CD14-positive monocyte (primary cell): ENCODE measurements around the gene TMPRSS5. TPM values are rescaled to one million over a fixed set of nuclear protein-coding genes. Genes with fewer than 3 reads are reported as not detected.

Experiments
- DNase-seq, 3 donors: peaks; one replicate each; pipeline ENCODE4 v3.0.0-alpha.2; 2011 to 2022
- H2AFZ ChIP-seq: 2 replicates; pipeline ENCODE4 v1.6.0; 2012; ENCODE audit warnings: mild to moderate bottlenecking, low read depth, low read length, inconsistent platforms; ENCODE audit not compliant: insufficient read depth, poor library complexity, severe bottlenecking
- H3K27ac ChIP-seq, 2 donors: 1 replicate in 1 of 2; 2 replicates in 1 of 2; pipeline ENCODE4 v1.5.1; 2012 to 2013; ENCODE audit warnings: low read length in 2 of 2, control low read depth in 1 of 2, inconsistent platforms in 1 of 2, low read depth in 1 of 2, mild to moderate bottlenecking in 1 of 2
- H3K27me3 ChIP-seq, 2 donors: one replicate each; pipeline versions ENCODE4 v1.6.0 to v1.6.1; 2011 to 2013; ENCODE audit warnings: low read length in 2 of 2; ENCODE audit not compliant: control insufficient read depth in 2 of 2, insufficient read depth in 2 of 2
- H3K36me3 ChIP-seq, 2 donors: replicated peaks in 1 of 2; 1 replicate in 1 of 2; 2 replicates in 1 of 2; pipeline versions ENCODE4 v1.5.1 to v1.6.1; 2012 to 2013; ENCODE audit warnings: low read length in 2 of 2, control low read depth in 1 of 2, inconsistent platforms in 1 of 2, mild to moderate bottlenecking in 1 of 2; ENCODE audit not compliant: insufficient read depth in 2 of 2, control insufficient read depth in 1 of 2
- H3K4me1 ChIP-seq, 2 donors: 1 replicate in 1 of 2; 2 replicates in 1 of 2; pipeline versions ENCODE4 v1.5.1 to v1.6.1; 2012 to 2013; ENCODE audit warnings: low read length in 2 of 2, control low read depth in 1 of 2, inconsistent platforms in 1 of 2, mild to moderate bottlenecking in 1 of 2, moderate library complexity in 1 of 2; ENCODE audit not compliant: insufficient read depth in 2 of 2, control insufficient read depth in 1 of 2
- H3K4me2 ChIP-seq: replicated peaks from 2 replicates; pipeline ENCODE3; 2012; ENCODE audit warnings: low read length, moderate library complexity, mild to moderate bottlenecking; ENCODE audit not compliant: poor library complexity, severe bottlenecking; ENCODE audit errors: extremely low read depth
- H3K4me3 ChIP-seq, 3 experiments: fragments of 200-600 bp in 1 of 3; sonication (generic) in 1 of 3; replicated peaks in 1 of 3; 1 replicate in 2 of 3; 2 replicates in 1 of 3; pipeline ENCODE4 v1.5.1; 2011 to 2013; ENCODE audit warnings: low read length in 3 of 3, mild to moderate bottlenecking in 3 of 3, control low read depth in 2 of 3, low read depth in 2 of 3, inconsistent platforms in 1 of 3, moderate library complexity in 1 of 3
- H3K79me2 ChIP-seq: 2 replicates; pipeline ENCODE4 v1.6.0; 2012; ENCODE audit warnings: mild to moderate bottlenecking, control low read depth, inconsistent platforms, low read length, moderate library complexity; ENCODE audit not compliant: insufficient read depth
- H3K9ac ChIP-seq: 2 replicates; pipeline ENCODE4 v1.6.0; 2017; ENCODE audit warnings: low read length, mild to moderate bottlenecking; ENCODE audit not compliant: insufficient read depth, poor library complexity, severe bottlenecking
- H3K9me3 ChIP-seq, 2 donors: replicated peaks in 1 of 2; 1 replicate in 1 of 2; 2 replicates in 1 of 2; pipeline versions ENCODE4 v1.5.1 to v1.6.1; 2012 to 2013; ENCODE audit warnings: low read length in 2 of 2, control low read depth in 1 of 2; ENCODE audit not compliant: control insufficient read depth in 1 of 2, insufficient read depth in 1 of 2
- H4K20me1 ChIP-seq: 2 replicates; pipeline ENCODE4 v1.6.0; 2012; ENCODE audit warnings: mild to moderate bottlenecking, low read length, control low read depth, moderate library complexity; ENCODE audit not compliant: insufficient read depth
- H3K27ac Mint-ChIP-seq, 7 donors: one replicate each; pipeline ENCODE4 v1.8.0; 2020; ENCODE audit warnings: mild to moderate bottlenecking in 7 of 7, mixed read lengths in 7 of 7, moderate library complexity in 6 of 7, inconsistent platforms in 2 of 7
- H3K27me3 Mint-ChIP-seq, 3 donors: one replicate each; pipeline ENCODE4 v1.8.0; 2021 to 2022; ENCODE audit warnings: low read depth in 3 of 3, mild to moderate bottlenecking in 3 of 3, mixed read lengths in 3 of 3, moderate library complexity in 3 of 3, inconsistent platforms in 1 of 3
- H3K36me3 Mint-ChIP-seq, 2 donors: one replicate each; pipeline ENCODE4 v1.8.0; 2020; ENCODE audit warnings: mixed read lengths in 2 of 2, inconsistent platforms in 1 of 2, mild to moderate bottlenecking in 1 of 2
- H3K4me1 Mint-ChIP-seq: one replicate; pipeline ENCODE4 v1.8.0; 2020; ENCODE audit warnings: mild to moderate bottlenecking, mixed read lengths
- H3K4me3 Mint-ChIP-seq, 2 donors: one replicate each; pipeline ENCODE4 v1.8.0; 2020; ENCODE audit warnings: mild to moderate bottlenecking in 2 of 2, mixed read lengths in 2 of 2, moderate library complexity in 1 of 2
- H3K9me3 Mint-ChIP-seq, 7 donors: one replicate each; pipeline ENCODE4 v1.8.0; 2020 to 2022; ENCODE audit warnings: mixed read lengths in 7 of 7, mild to moderate bottlenecking in 6 of 7, moderate library complexity in 6 of 7, inconsistent platforms in 2 of 7
- WGBS: methylation state at CpG from one replicate; pipeline ENCODE4 v1.1.5; 2013; ENCODE audit warnings: missing lambda C conversion rate; ENCODE audit not compliant: insufficient coverage; 5-methylcytosine and 5-hydroxymethylcytosine counted together
- intact Hi-C, 2 donors: fragments of 100-400 bp; cut with micrococcal nuclease; formaldehyde crosslinking; loops; one replicate each; pipeline versions ENCODE4 v1.15.0 to v1.15.1; 2023
- polyA plus RNA-seq, 3 donors: library from polyadenylated mRNA; depleted of rRNA in 1 of 3; unstranded in 2 of 3; stranded (reverse) in 1 of 3; fragments of 300-500 nt in 2 of 3; fragments of >200 nt in 1 of 3; fragmentation: Illumina TruSeq in 2 of 3; gene quantifications; 1 replicate in 2 of 3; 2 replicates in 1 of 3; pipeline ENCODE4 v1.2.3, GENCODE V29; 2012 to 2021
- TF ChIP-seq, protein P1 (sequence below): fragments of 200-600 bp; IDR thresholded peaks from one replicate; pipeline ENCODE4 v1.8.0; 2022; ENCODE audit warnings: antibody characterized with exemption, mild to moderate bottlenecking

Gene TMPRSS5
- polyA plus RNA-seq, 3 donors = 0.80 TPM; not detected in 2

DNA sequence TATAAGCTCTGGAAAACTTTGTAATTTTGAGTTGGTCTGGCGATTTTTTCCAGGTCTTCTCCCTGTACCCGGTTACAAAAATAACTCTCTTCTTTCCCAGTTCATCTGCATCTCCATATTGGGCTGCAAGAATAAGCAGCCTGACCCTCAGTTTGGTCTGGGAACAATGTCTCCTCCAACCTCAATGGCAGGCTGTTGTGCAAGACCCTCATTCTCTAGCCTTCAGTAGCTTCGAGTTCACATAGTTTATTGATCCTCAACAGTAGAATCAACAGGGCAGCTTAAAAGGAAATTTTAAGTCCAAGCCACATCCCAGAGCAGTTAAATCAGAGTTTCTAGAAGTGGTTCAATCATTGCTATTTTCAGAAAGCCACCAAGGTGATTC, 35.3 kb downstream of the TMPRSS5 start:
- H4K20me1 ChIP-seq = no peaks in the 10 kb centered on the region
- DNase-seq = no peak
- peaks cover 0 to 4% of the 10 kb centered on the region in 2 donors for H3K27me3 ChIP-seq
- intact Hi-C loops = no loop called here
- H3K36me3 ChIP-seq = no peaks in the 10 kb centered on the region
- H3K27me3 Mint-ChIP-seq = peaks cover 2 to 6% (median 6%) of the 10 kb centered on the region in 3 donors
- no peaks in the 10 kb centered on the region for H3K4me1 ChIP-seq
- no peak overlapping the region for H3K4me3 ChIP-seq
- WGBS = 72% methylated on average over 2 of the region's 3 CpGs
- no peaks in the 10 kb centered on the region for H3K36me3 Mint-ChIP-seq
- TF ChIP-seq, protein P1, sequence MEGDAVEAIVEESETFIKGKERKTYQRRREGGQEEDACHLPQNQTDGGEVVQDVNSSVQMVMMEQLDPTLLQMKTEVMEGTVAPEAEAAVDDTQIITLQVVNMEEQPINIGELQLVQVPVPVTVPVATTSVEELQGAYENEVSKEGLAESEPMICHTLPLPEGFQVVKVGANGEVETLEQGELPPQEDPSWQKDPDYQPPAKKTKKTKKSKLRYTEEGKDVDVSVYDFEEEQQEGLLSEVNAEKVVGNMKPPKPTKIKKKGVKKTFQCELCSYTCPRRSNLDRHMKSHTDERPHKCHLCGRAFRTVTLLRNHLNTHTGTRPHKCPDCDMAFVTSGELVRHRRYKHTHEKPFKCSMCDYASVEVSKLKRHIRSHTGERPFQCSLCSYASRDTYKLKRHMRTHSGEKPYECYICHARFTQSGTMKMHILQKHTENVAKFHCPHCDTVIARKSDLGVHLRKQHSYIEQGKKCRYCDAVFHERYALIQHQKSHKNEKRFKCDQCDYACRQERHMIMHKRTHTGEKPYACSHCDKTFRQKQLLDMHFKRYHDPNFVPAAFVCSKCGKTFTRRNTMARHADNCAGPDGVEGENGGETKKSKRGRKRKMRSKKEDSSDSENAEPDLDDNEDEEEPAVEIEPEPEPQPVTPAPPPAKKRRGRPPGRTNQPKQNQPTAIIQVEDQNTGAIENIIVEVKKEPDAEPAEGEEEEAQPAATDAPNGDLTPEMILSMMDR = no peak
- H3K27ac Mint-ChIP-seq = no peak overlapping the region
- H3K9me3 ChIP-seq = peaks cover 3 to 4% of the 10 kb centered on the region in 2 donors
- no peaks in the 10 kb centered on the region for H3K79me2 ChIP-seq
- no peak overlapping the region for H3K4me3 Mint-ChIP-seq
- H3K9me3 Mint-ChIP-seq = peaks cover 2 to 15% (median 10%) of the 10 kb centered on the region in 7 donors
- no peak overlapping the region for H3K9ac ChIP-seq
- no peak overlapping the region for H2AFZ ChIP-seq
- H3K4me2 ChIP-seq = no peak overlapping the region
- no peaks in the 10 kb centered on the region for H3K4me1 Mint-ChIP-seq
- no peak overlapping the region for H3K27ac ChIP-seq

DNA sequence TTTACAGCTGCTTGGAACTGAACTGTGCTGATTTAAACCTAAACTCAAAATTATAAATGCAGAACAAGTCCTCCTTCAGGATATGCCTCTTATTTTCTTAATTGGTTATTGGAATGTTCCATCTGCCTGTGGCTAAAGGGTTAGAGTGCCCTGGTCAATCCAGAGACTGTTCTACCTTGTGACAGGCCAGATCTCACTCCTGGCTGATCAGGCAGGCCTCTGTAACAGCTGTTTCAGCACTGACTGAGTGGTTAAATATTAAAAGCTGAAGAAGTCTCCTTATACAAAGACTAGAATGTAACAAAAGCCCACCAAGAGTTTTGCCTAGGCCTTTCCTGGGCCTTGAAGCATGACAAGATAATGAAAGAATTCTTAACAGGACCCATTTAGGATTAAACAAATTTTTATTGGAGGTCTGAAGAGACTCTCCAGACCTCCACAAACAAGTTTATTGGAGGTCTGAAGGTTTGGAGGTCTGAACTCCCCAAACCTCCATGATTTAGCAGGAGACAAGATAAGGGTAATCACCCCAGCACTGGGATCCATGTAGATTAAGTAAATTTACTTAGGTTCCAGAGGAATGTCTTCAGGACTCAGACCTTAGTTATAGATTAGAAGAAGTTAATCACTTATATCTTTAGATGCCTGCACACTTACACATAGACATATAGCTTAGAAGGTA, 35.8 kb downstream of the TMPRSS5 start:
- H3K79me2 ChIP-seq = no peaks in the 10 kb centered on the region
- Mint-ChIP-seq H3K9me3 (peaks cover 2 to 15% (median 10%) of the 10 kb centered on the region in 7 donors), H3K4me3 (no peak overlapping the region), H3K27me3 (peaks cover 2 to 6% (median 5%) of the 10 kb centered on the region in 3 donors), H3K36me3 (no peaks in the 10 kb centered on the region), H3K27ac (no peak overlapping the region), H3K4me1 (no peaks in the 10 kb centered on the region)
- no peaks in the 10 kb centered on the region for H3K4me1 ChIP-seq
- intact Hi-C loops = no loop called here
- no peak overlapping the region for H3K4me2 ChIP-seq
- peaks cover 3 to 4% of the 10 kb centered on the region in 2 donors for H3K9me3 ChIP-seq
- no peaks in the 10 kb centered on the region for H3K36me3 ChIP-seq
- peaks cover 0 to 5% of the 10 kb centered on the region in 2 donors for H3K27me3 ChIP-seq
- H3K9ac ChIP-seq = no peak overlapping the region
- H3K4me3 ChIP-seq = no peak overlapping the region
- H4K20me1 ChIP-seq = no peaks in the 10 kb centered on the region
- no peak overlapping the region for H3K27ac ChIP-seq
- TF ChIP-seq, protein P1 = no peak
- H2AFZ ChIP-seq = no peak overlapping the region
- no peak for DNase-seq
